Stimulated activated CD4-positive, alpha-beta T cell treated with anti-CD3 and anti-CD28 coated beads, Interleukin-12 subunit alpha, Interleukin-12 subunit beta, amount 100 ng/mL, for 48 hours (primary cell): Measurements from ENCODE around the gene GSG1L.

Experiments used
- DNase-seq, 3 donors: peaks; one replicate each; pipeline ENCODE4 v3.0.0-alpha.2; 2020; ENCODE audit warnings: low read depth in 2 of 3, low spot score in 1 of 3

GSG1L gene

GRCh38 chr16:27860091-27860490 lies 203.4 kb downstream of the GSG1L start:
- no peak for DNase-seq

GRCh38 chr16:27859020-27859419 lies 204.5 kb downstream of the GSG1L start:
- DNase-seq: no peak

- no peak for DNase-seq
Observed at GRCh38 chr16:27853651-27854050, 209.9 kb downstream of the GSG1L start.

GRCh38 chr16:27853101-27853500 lies 210.4 kb downstream of the GSG1L start:
- DNase-seq: no peak

- DNase-seq: no peak
Observed at GRCh38 chr16:27852681-27853080, 210.8 kb downstream of the GSG1L start.

- DNase-seq: no peak
Observed at GRCh38 chr16:27852116-27852515, 211.4 kb downstream of the GSG1L start.

- no peak for DNase-seq
Observed at GRCh38 chr16:27851586-27851985, 211.9 kb downstream of the GSG1L start.

- no peak for DNase-seq
Observed at GRCh38 chr16:27849621-27850020, 213.9 kb downstream of the GSG1L start.

- DNase-seq: no peak
Observed at GRCh38 chr16:27847030-27847550, 216.4 kb downstream of the GSG1L start.

- no peak for DNase-seq
Observed at GRCh38 chr16:27844826-27845225, 218.7 kb downstream of the GSG1L start.

GRCh38 chr16:27843800-27844199 lies 219.7 kb downstream of the GSG1L start:
- no peak for DNase-seq

- DNase-seq: no peak
Observed at GRCh38 chr16:27841911-27842310, 221.6 kb downstream of the GSG1L start.

- DNase-seq: no peak
Observed at GRCh38 chr16:27841061-27841801, 222.3 kb downstream of the GSG1L start.

GRCh38 chr16:27840311-27841060 lies 223.0 kb downstream of the GSG1L start:
- DNase-seq: no peak

- DNase-seq: no peak
Observed at GRCh38 chr16:27839419-27839818, 224.1 kb downstream of the GSG1L start.

- no peak for DNase-seq
Observed at GRCh38 chr16:27838536-27839175, 224.9 kb downstream of the GSG1L start.

GRCh38 chr16:27829975-27830374 lies 233.5 kb downstream of the GSG1L start:
- no peak for DNase-seq

GRCh38 chr16:27828671-27829070 lies 234.8 kb downstream of the GSG1L start:
- no peak for DNase-seq

- no peak for DNase-seq
Observed at GRCh38 chr16:27827765-27828164, 235.7 kb downstream of the GSG1L start.

- no peak for DNase-seq
Observed at GRCh38 chr16:27826893-27827289, 236.6 kb downstream of the GSG1L start.

- no peak for DNase-seq
Observed at GRCh38 chr16:27826081-27826892, 237.2 kb downstream of the GSG1L start.
